Occipital lobe (tissue), 3 donors: ENCODE data around the gene DNAJC1. TPM values are rescaled to one million over a fixed set of nuclear protein-coding genes. Genes with fewer than 3 reads are reported as not detected.
"Not testable (repeated sequence)": the region's sequence is repeated elsewhere in the genome, so short reads cannot be mapped to it uniquely, and the experiment has no call there.

Experiments used
- DNase-seq: peaks from one replicate; lab custom pipeline; 2025; lab: John Stamatoyannopoulos, UW
- small RNA-seq: library from RNA; depleted of rRNA; stranded (forward); fragments of <200 nt; gene quantifications from one replicate; pipeline ENCODE3, GENCODE V24; 2014
- total RNA-seq: library from RNA; depleted of rRNA; stranded (reverse); fragments of >200 nt; gene quantifications from one replicate; pipeline ENCODE4 v1.2.3, GENCODE V29; 2014

Gene DNAJC1
- total RNA-seq, 1 donor from 2014 or later: 27.3 TPM

GRCh38 chr10:21727452-21728168 is 275.9 kb downstream of the DNAJC1 start:
- no peak for DNase-seq

GRCh38 chr10:21726601-21727225 is 276.8 kb downstream of the DNAJC1 start:
- no peak for DNase-seq

GRCh38 chr10:21724687-21725367 is 278.7 kb downstream of the DNAJC1 start:
- peak; percentile 51 for DNase-seq

GRCh38 chr10:21724020-21724589 is 279.4 kb downstream of the DNAJC1 start:
- no peak for DNase-seq

GRCh38 chr10:21722209-21722608 is 281.3 kb downstream of the DNAJC1 start:
- DNase-seq: no peak

GRCh38 chr10:21721000-21721665 is 282.4 kb downstream of the DNAJC1 start:
- no peak for DNase-seq

GRCh38 chr10:21720090-21720489 is 283.4 kb downstream of the DNAJC1 start:
- no peak for DNase-seq

- DNase-seq: no peak
These were observed 284.0 kb downstream of the DNAJC1 start for GRCh38 chr10:21719502-21719901.

- not testable (repeated sequence) for DNase-seq
These were observed 286.0 kb downstream of the DNAJC1 start for GRCh38 chr10:21717437-21718054.

GRCh38 chr10:21715531-21716195 is 287.9 kb downstream of the DNAJC1 start:
- no peak for DNase-seq

- no peak for DNase-seq
These were observed 290.6 kb downstream of the DNAJC1 start for GRCh38 chr10:21712975-21713374.

GRCh38 chr10:21707498-21707897 is 296.0 kb downstream of the DNAJC1 start:
- DNase-seq: no peak

Small RNA genes lying within 50 kb of the gene (small RNA-seq; reads per million reads assigned to genes)
- gene RN7SKP219 (not detected), gene RN7SKP37 (0.44 reads per million, percentile 41 among the genes with 10 or more reads in this experiment)

Other genes with a start within 250 kb of the DNAJC1 start
- gene EBLN1, start 214.3 kb upstream of the DNAJC1 start, total RNA-seq: not detected